Fibroblast of villous mesenchyme (primary cell): ENCODE results near the gene RABIF. TPM values are rescaled to one million over a fixed set of nuclear protein-coding genes. Genes with fewer than 3 reads are reported as not detected.
"Not testable (repeated sequence)": the region's sequence is repeated elsewhere in the genome, so short reads cannot be mapped to it uniquely, and the experiment has no call there.

Experiments
- DNase-seq: peaks from one replicate; pipeline ENCODE4 v3.0.0-alpha.2; 2010; ENCODE audit warnings: low read depth
- H3K4me3 ChIP-seq: 2 replicates; pipeline ENCODE4 v1.5.1; 2011; ENCODE audit warnings: low read depth, mild to moderate bottlenecking, low read length
- CTCF ChIP-seq: IDR thresholded peaks from 2 replicates; pipeline ENCODE4 v1.5.1; 2012; ENCODE audit warnings: low read depth, mild to moderate bottlenecking, low read length; ENCODE audit not compliant: insufficient read depth
- total RNA-seq: library from RNA; depleted of rRNA; stranded (reverse); fragments of >200 nt; gene quantifications from 2 replicates; pipeline ENCODE4 v1.2.3, GENCODE V29; 2012

Gene RABIF
- total RNA-seq: 5.5 and 6.9 TPM in 2 replicates

DNA sequence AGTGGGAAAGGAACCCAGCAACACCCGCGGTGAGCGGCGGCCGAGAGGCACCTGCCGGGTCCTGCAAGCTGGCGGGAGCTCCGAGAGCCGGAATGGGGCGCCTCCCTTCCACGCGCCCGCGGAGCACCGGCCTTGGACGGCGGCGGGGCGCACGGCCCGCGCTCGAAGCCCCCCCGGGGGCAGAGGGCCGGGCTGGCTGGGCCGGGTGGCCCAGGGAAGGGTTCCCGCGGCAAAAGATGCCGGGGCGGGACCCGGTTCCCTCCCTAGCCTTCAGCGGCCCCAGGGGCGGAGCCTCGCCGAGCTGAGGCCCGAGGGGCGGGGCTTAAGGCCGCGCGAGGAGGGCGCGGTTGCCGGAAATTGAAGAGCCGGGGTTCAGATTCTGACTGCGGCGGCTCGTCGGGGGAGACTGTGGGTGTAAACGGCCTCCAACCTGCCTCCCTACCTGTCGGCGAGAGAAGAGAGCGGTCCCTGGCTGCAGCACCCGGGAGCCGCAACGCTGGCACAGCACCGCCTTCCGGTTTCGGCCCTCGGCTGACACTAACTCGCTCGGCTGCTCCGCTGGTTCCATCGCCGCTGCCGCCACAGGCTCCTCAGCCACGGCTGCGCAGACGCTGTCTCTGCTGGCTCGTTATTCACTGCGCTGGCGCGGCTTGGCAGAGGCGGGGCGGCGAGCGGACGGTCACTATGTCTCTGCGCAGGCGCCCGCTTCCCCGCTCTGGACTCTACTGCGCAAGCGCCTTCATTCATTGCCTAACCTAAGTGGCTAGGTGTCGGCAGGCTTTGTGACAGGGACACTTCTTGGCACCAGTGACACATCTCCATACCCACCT is at the start of gene RABIF:
Gene RABIF (minus strand): TSS at position 619 of the 830 bp plus-strand sequence. CDS start 51 bp downstream, at position 568.
- no peak for TF ChIP-seq CTCF
- peak; percentile 93 for DNase-seq
- H3K4me3 ChIP-seq: peak within 1 kb of the TSS; percentile 87

DNA sequence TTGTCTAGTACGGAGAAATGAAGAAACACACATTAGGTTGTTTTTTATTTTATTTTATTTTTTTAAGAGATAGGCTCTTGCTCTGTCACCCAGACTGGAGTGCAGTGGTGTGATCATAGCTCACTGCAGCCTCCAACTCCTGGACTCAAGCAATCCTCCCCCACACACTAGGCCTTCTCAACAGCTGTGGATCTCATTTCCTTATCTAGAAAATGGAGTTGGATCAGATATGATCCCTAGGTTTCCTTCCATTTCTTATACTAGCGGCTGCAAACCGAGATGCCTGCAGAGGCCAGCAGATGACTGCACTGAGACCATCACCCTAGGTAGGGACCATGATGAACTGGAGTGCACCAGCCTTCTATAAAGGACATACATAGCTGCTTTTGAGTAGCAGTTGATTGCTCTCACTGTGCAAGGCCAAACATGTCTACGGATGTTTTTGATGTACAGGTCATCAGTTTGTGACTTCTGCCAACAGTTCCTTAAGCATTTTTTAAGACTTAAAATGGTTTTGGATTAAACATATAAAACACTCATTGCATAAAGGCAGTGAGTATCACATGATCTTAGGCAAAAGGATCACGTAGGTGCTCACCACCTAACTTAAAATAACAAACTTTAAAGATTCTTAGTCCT is 49.5 kb upstream of the RABIF start:
- no peak for DNase-seq
- H3K4me3 ChIP-seq: no peak overlapping the region
- no peak for TF ChIP-seq CTCF

DNA sequence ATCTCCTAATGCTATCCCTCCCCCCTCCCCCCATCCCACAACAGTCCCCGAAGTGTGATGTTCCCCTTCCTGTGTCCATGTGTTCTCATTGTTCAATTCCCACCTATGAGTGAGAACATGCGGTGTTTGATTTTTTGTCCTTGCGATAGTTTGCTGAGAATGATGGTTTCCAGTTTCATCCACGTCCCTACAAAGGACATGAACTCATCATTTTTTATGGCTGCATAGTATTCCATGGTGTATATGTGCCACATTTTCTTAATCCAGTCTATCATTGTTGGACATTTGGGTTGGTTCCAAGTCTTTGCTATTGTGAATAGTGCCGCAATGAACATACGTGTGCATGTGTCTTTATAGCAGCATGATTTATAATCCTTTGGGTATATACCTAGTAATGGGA is 47.5 kb upstream of the RABIF start:
- not testable (repeated sequence) for H3K4me3 ChIP-seq, DNase-seq

DNA sequence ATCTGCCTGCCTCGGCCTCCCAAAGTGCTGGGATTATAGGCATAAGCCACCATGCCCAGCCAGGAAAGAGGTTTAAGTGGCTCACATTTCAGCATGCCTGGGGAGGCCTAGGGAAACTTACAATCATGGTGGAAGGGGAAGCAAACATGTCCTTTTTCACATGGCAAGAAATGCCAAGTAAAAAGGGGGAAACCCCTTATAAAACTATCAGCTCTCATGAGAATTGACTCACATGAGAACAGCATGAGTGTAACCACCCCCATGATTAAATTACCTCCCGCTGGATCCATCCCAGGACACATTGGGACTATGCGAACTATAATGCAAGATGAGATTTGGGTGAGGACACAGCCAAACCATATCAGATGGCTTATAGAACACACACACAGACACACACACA is 46.9 kb upstream of the RABIF start:
- TF ChIP-seq CTCF: no peak
- no peak for DNase-seq
- H3K4me3 ChIP-seq: no peak overlapping the region

DNA sequence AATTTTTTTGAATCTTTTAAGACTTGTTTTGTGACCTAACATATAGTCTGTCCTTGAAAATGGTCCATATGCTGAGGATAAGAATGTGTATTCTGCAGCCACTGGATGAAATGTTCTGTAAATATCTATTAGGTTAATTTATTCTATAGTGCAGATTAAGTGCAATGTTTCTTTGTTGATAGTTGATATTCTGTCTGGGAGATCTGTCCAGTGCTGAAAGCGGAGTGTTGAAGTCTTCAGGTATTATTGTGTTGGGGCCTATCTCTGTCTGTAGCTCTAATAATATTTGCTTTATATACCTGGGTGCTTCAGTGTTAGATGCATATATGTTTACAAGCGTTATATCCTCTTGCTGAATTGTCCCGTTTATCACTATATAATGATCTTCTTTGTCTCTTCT is 45.8 kb upstream of the RABIF start:
- no peak for DNase-seq

GRCh38 chr1:202932476-202932875 is 43.5 kb upstream of the RABIF start:
- TF ChIP-seq CTCF: no peak
- no peak for DNase-seq
- H3K4me3 ChIP-seq: no peak overlapping the region

More for the DNA sequence above, 45.8 kb upstream of the RABIF start:
- H3K4me3 ChIP-seq: no peak overlapping the region
- TF ChIP-seq CTCF: no peak
